ENCODE data around the gene NPR3. TPM values are rescaled to one million over a fixed set of nuclear protein-coding genes. Genes with fewer than 3 reads are reported as not detected.

NPR3 gene
- total and polyA plus RNA-seq, 2 of the 8 experiments (the other 6 are each of a cell fraction or from before 2014, with no cell fraction given) = not detected

- H3K4me1 ChIP-seq (replicated peaks in 1 of 4; ENCODE audit: control insufficient read depth in 3 of 4, insufficient read depth in 4 of 4, low read length in 3 of 4) = no peaks in the 10 kb centered on the region
- no peak overlapping the region for H2AK5ac ChIP-seq (ENCODE audit: low read depth, low read length)
- no peak overlapping the region for H3K18ac ChIP-seq (ENCODE audit: extremely low read depth, low read length)
- H3K27ac ChIP-seq (ENCODE audit: low read depth, low read length) = no peak overlapping the region
- ChIA-PET CTCF (ENCODE audit: partially characterized antibody) (no interaction called here), POLR2A (ENCODE audit: partially characterized antibody) (no interaction called here)
- no peak for DNase-seq (ENCODE audit: low read depth in 1 of 2, low spot score in 2 of 2)
- H4K91ac ChIP-seq (replicated peaks; ENCODE audit: insufficient read length, low read length) = no peak overlapping the region
- H3K4me2 ChIP-seq (ENCODE audit: insufficient read depth in 1 of 2, low read depth in 2 of 2, low read length in 2 of 2) = no peak overlapping the region
- no peak overlapping the region for H3K23ac ChIP-seq (ENCODE audit: insufficient read length)
- no peak for FAIRE-seq
- 87% methylated on average over 1 of the region's 1 CpG; no CpG with 5 or more reads in 1 of the 2 experiments for WGBS, 2 experiments (ENCODE audit: extremely low coverage in 1 of 2, insufficient coverage in 1 of 2, insufficient read length in 1 of 2, insufficient replicate concordance in 2 of 2, low coverage in 1 of 2, low lambda C conversion rate in 2 of 2, missing lambda C conversion rate in 1 of 2)
- H3K27me3 ChIP-seq (replicated peaks in 1 of 4; ENCODE audit: control insufficient read depth in 3 of 4, extremely low read depth in 1 of 4, insufficient read depth in 3 of 4, low read length in 3 of 4) = no peaks in the 10 kb centered on the region
- no peak overlapping the region for H3K9ac ChIP-seq (replicated peaks in 1 of 4; ENCODE audit: extremely low read depth in 1 of 4, low read depth in 3 of 4, low read length in 3 of 4)
- H3K79me1 ChIP-seq (ENCODE audit: low read depth, low read length) = no peaks in the 10 kb centered on the region
- no peak overlapping the region for H2BK120ac ChIP-seq (replicated peaks; ENCODE audit: low read depth, low read length)
- H2AFZ ChIP-seq (ENCODE audit: low read length) = no peak overlapping the region
- no peak overlapping the region for H2BK15ac ChIP-seq (ENCODE audit: low read length)
- H3K14ac ChIP-seq (ENCODE audit: insufficient read length) = no peak overlapping the region
- no peak overlapping the region for H4K5ac ChIP-seq (ENCODE audit: insufficient read length, low read depth, low read length)
- H2BK12ac ChIP-seq (ENCODE audit: low read depth, low read length) = no peak overlapping the region
- H2BK5ac ChIP-seq (ENCODE audit: low read depth, low read length) = no peak overlapping the region
- no peak overlapping the region for H3K56ac ChIP-seq (replicated peaks; ENCODE audit: insufficient read length, low read depth, low read length)
- H3K23me2 ChIP-seq (ENCODE audit: low read depth, low read length) = no peaks in the 10 kb centered on the region; the same call in 1 of the 2 replicates
- H2BK20ac ChIP-seq (ENCODE audit: low read length) = no peak overlapping the region
- no peaks in the 10 kb centered on the region for H3K9me3 ChIP-seq (ENCODE audit: insufficient read depth in 2 of 2, low read depth in 1 of 2, low read length in 1 of 2)
- no peaks in the 10 kb centered on the region for H3K79me2 ChIP-seq (ENCODE audit: control insufficient read depth in 1 of 2, insufficient read depth in 2 of 2, low read length in 2 of 2)
- H3K4me3 ChIP-seq (ENCODE audit: extremely low read depth in 1 of 4, insufficient read depth in 2 of 4, low read depth in 3 of 4, low read length in 4 of 4) = no peak overlapping the region
- H3K36me3 ChIP-seq (ENCODE audit: control insufficient read depth in 2 of 4, insufficient read depth in 4 of 4, low read length in 3 of 4) = no peaks in the 10 kb centered on the region
- H4K8ac ChIP-seq (ENCODE audit: extremely low read depth, insufficient read depth, low read length) = no peak overlapping the region
- H3K4ac ChIP-seq (replicated peaks; ENCODE audit: insufficient read length, low read depth, low read length) = no peak overlapping the region
- no peaks in the 10 kb centered on the region for H4K20me1 ChIP-seq (replicated peaks in 1 of 2; ENCODE audit: control insufficient read depth in 1 of 2, insufficient read depth in 2 of 2, low read length in 2 of 2)
- TF ChIP-seq NANOG (IDR thresholded peaks at IDR 0.05; ENCODE audit: insufficient read depth, low read depth, low read length, poor library complexity, severe bottlenecking) (no peak), GABPA (IDR thresholded peaks at IDR 0.05; ENCODE audit: borderline replicate concordance, insufficient read depth, low read length) (no peak), RAD21 (IDR thresholded peaks at IDR 0.05 in 1 of 2, conservative IDR thresholded peaks at IDR 0.05 in 1 of 2; ENCODE audit: low read depth in 2 of 2, low read length in 2 of 2) (no peak), TCF12 (IDR thresholded peaks at IDR 0.05; ENCODE audit: low read depth, low read length) (no peak)
Measured at GRCh38 chr5:32827981-32828380, 116.9 kb downstream of the NPR3 start.

All from H1 (cell line).